Activated B cell treated with CpG ODN at 0.5 μM for 24 hours (primary cell): ENCODE data around the gene ZNF10. TPM values are rescaled to one million over a fixed set of nuclear protein-coding genes. Genes with fewer than 3 reads are reported as not detected.
A peak's percentile ranks its signal among the peaks of the same experiment; 100 is the strongest.

ENCODE experiments used
- ATAC-seq: fragments of 200-7000 bp; cut with Tn5 transposase; one replicate; pipeline ENCODE4 v1.10.0; 2021; ENCODE audit warnings: low read depth, mild to moderate bottlenecking, moderate library complexity
- CTCF ChIA-PET: fragments of 350-600 bp; sonication (Branson Sonifier 250); formaldehyde crosslinking; loops from one replicate; lab custom pipeline; 2021; ENCODE audit warnings: antibody characterized with exemption; lab: Charles Lee
- POLR2A ChIA-PET: fragments of 350-600 bp; sonication (Branson Sonifier 250); formaldehyde crosslinking; loops from one replicate; lab custom pipeline; 2021; ENCODE audit warnings: antibody characterized with exemption; lab: Charles Lee
- DNase-seq: peaks from one replicate; pipeline ENCODE4 v3.0.0; 2022
- H3K27ac Mint-ChIP-seq: one replicate; pipeline ENCODE4 v1.8.0; 2020; ENCODE audit warnings: mixed read lengths
- H3K27me3 Mint-ChIP-seq: one replicate; pipeline ENCODE4 v1.8.0; 2021; ENCODE audit warnings: mixed read lengths
- H3K36me3 Mint-ChIP-seq: one replicate; pipeline ENCODE4 v1.8.0; 2021; ENCODE audit warnings: low read depth, mixed read lengths
- H3K4me1 Mint-ChIP-seq: one replicate; pipeline ENCODE4 v1.8.0; 2021; ENCODE audit warnings: mixed read lengths
- H3K4me3 Mint-ChIP-seq: one replicate; pipeline ENCODE4 v1.8.0; 2020; ENCODE audit warnings: mild to moderate bottlenecking, mixed read lengths
- H3K9me3 Mint-ChIP-seq: one replicate; pipeline ENCODE4 v1.8.0; 2020; ENCODE audit warnings: mixed read lengths
- CTCF ChIP-seq: fragments of 200-600 bp; IDR thresholded peaks from one replicate; pipeline ENCODE4 v1.8.0; 2022; ENCODE audit warnings: antibody characterized with exemption, mild to moderate bottlenecking
- intact Hi-C: fragments of 100-400 bp; cut with micrococcal nuclease; formaldehyde crosslinking; loops from one replicate; pipeline ENCODE4 v1.15.1; 2024
- total RNA-seq: library from RNA; stranded (reverse); gene quantifications from 2 replicates; pipeline ENCODE4 v1.2.3, GENCODE V29; 2022

The ZNF10 gene
- total RNA-seq, 1 donor from 2014 or later, result 10.9 TPM

- H3K27me3 Mint-ChIP-seq, result no peaks in the 10 kb centered on the region
- DNase-seq (no peak), ATAC-seq (peak; percentile 2)
- TF ChIP-seq CTCF, result no peak
- CTCF ChIA-PET, result interaction anchor here (0.7 kb wide), 1 partner anchor 9 kb away, joined by 3 read pairs; no protein-coding TSS in a partner anchor
- H3K9me3 Mint-ChIP-seq, result peaks cover 29% of the 10 kb centered on the region
- POLR2A ChIA-PET, result interaction anchor here (1.3 to 2.8 kb wide), 5 partner anchors 50 to 358 kb away, joined by 4 to 62 read pairs (median 7); partner anchors contain the start of genes ZNF140, ZNF268 and ZNF84
- H3K4me3 Mint-ChIP-seq, result peak overlapping the region; percentile 95
- peaks cover 72% of the 10 kb centered on the region for H3K36me3 Mint-ChIP-seq
- intact Hi-C loops, result loop anchor here (1.0 to 5.0 kb wide), 9 partner anchors 50 to 368 kb away; partner anchors contain the start of genes ANKLE2, CHFR, GOLGA3 and ZNF140
- H3K4me1 Mint-ChIP-seq, result peaks cover 21% of the 10 kb centered on the region
- H3K27ac Mint-ChIP-seq, result peak overlapping the region; percentile 98
Observed at GRCh38 chr12:133130808-133131128, 341 bp downstream of the ZNF10 start.

GRCh38 chr12:133135747-133136146 is 5.3 kb downstream of the ZNF10 start:
- POLR2A ChIA-PET, result no interaction called here
- Mint-ChIP-seq H3K27ac (no peak overlapping the region), H3K36me3 (peaks cover 86% of the 10 kb centered on the region), H3K4me1 (peaks cover 9% of the 10 kb centered on the region), H3K9me3 (peaks cover 56% of the 10 kb centered on the region), H3K27me3 (no peaks in the 10 kb centered on the region), H3K4me3 (no peak overlapping the region)
- CTCF ChIA-PET, result no interaction called here
- TF ChIP-seq CTCF, result no peak
- DNase-seq, result no peak
- intact Hi-C loops, result no loop called here
- no peak for ATAC-seq

DNA sequence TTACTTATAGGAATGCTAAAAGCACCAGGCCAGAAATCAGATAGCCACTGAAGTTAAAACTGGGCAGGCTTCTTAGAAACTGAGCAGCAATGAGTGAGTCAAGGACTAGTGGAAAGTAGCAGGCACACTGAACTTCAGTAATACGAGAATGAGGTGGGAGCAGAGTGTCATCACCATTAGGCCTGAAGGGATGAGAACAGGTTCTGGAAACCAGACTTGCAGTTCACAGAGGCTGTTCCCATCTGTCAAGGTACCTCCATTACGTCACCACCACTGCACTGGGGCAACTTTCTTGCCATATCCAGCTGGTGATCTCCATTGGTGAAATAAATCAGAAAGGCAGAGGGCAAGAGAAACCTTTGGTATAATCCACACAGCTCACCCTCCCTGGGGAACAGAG is 15.6 kb downstream of the ZNF10 start:
- ChIA-PET CTCF (no interaction called here), POLR2A (no interaction called here)
- DNase-seq (no peak), ATAC-seq (no peak)
- TF ChIP-seq CTCF, result no peak
- intact Hi-C loops, result no loop called here
- H3K4me3 Mint-ChIP-seq, result no peak overlapping the region
- H3K36me3 Mint-ChIP-seq, result peaks cover 83% of the 10 kb centered on the region
- no peaks in the 10 kb centered on the region for H3K27me3 Mint-ChIP-seq
- peaks cover 52% of the 10 kb centered on the region for H3K9me3 Mint-ChIP-seq
- H3K27ac Mint-ChIP-seq, result no peak overlapping the region
- no peaks in the 10 kb centered on the region for H3K4me1 Mint-ChIP-seq

- ChIA-PET CTCF (interaction anchor here (0.6 kb wide), 1 partner anchor 52 kb away, joined by 4 read pairs; no protein-coding TSS in a partner anchor), POLR2A (no interaction called here)
- peaks cover 77% of the 10 kb centered on the region for H3K36me3 Mint-ChIP-seq
- peaks cover 59% of the 10 kb centered on the region for H3K9me3 Mint-ChIP-seq
- H3K27me3 Mint-ChIP-seq, result no peaks in the 10 kb centered on the region
- H3K4me3 Mint-ChIP-seq, result no peak overlapping the region
- H3K27ac Mint-ChIP-seq, result no peak overlapping the region
- TF ChIP-seq CTCF, result no peak
- DNase-seq (no peak), ATAC-seq (no peak)
- intact Hi-C loops, result no loop called here
- H3K4me1 Mint-ChIP-seq, result no peaks in the 10 kb centered on the region
Observed at GRCh38 chr12:133156125-133156690, 25.8 kb downstream of the ZNF10 start.

DNA sequence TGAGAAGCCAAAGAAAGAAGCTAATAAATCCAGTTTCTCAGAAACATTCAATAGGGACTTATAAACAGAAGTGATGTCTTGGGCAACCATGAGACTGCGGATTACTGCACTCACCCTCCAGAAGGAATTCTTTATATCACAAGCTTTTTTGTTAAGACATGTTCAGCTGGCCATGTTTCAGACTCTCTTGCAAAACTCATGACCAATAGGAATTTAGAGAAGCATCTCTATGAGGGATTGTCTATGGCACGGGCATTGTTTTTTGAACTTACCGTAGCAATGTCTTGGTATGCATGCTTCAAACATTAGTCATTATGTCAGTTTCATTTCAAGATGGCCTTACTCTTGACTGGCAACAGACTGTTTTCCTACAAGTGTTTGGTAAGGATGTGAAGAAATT is 35.3 kb downstream of the ZNF10 start:
- Mint-ChIP-seq H3K27me3 (no peaks in the 10 kb centered on the region), H3K4me1 (no peaks in the 10 kb centered on the region), H3K4me3 (no peak overlapping the region), H3K9me3 (peaks cover 39% of the 10 kb centered on the region), H3K27ac (no peak overlapping the region), H3K36me3 (no peaks in the 10 kb centered on the region)
- intact Hi-C loops, result no loop called here
- CTCF ChIA-PET, result no interaction called here
- no peak for ATAC-seq
- DNase-seq, result no peak
- no peak for TF ChIP-seq CTCF
- POLR2A ChIA-PET, result no interaction called here
